ENCODE results near the gene RCN1. TPM values are rescaled to one million over a fixed set of nuclear protein-coding genes. Genes with fewer than 3 reads are reported as not detected.

RCN1 gene
- total RNA-seq, 1 experiment from 2014 or later, result 390 TPM

- DNase-seq (ENCODE audit: low read depth), result no peak
Measured at GRCh38 chr11:32153747-32154146, 62.9 kb downstream of the RCN1 start.

GRCh38 chr11:32154275-32154674 lies 63.4 kb downstream of the RCN1 start:
- peak; percentile 63 for DNase-seq (ENCODE audit: low read depth)

All from M059J (cell line).